ENCODE results near the gene CALCOCO1.

DNA sequence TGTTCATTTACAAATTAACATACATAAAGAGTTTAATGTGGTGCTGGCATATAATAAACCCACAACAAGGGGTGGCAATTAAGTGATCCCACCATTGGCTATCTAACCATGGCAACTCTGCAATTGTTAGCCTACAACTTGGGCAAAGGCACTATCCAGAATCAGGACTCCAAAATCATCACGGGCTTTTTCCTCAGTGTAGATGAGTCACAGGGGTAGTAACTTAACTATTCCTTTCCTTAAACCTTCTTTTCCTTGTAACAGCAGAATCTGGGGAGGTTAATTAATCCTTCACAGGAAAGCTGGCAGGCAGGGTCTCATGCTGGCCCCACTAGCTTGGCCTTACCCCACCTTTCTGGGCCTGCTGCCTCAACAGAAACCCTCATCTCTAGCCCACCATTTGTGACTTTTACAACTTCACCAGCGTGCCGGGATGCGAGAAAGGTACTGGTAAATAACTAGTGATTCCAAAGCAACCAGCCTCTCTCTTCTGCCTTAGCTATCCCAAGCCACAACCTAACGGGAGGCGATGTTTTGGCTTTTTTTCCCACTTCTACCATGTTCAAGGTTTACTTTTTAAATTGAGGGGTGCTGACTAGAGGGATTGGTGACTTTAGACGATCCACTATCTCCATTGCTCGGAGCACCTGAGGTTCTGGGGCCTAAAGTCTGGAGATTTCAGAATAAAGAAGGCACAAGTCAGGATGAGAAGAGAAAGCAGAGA is 52.1 kb downstream of the CALCOCO1 start:
- TF ChIP-seq, protein P1, sequence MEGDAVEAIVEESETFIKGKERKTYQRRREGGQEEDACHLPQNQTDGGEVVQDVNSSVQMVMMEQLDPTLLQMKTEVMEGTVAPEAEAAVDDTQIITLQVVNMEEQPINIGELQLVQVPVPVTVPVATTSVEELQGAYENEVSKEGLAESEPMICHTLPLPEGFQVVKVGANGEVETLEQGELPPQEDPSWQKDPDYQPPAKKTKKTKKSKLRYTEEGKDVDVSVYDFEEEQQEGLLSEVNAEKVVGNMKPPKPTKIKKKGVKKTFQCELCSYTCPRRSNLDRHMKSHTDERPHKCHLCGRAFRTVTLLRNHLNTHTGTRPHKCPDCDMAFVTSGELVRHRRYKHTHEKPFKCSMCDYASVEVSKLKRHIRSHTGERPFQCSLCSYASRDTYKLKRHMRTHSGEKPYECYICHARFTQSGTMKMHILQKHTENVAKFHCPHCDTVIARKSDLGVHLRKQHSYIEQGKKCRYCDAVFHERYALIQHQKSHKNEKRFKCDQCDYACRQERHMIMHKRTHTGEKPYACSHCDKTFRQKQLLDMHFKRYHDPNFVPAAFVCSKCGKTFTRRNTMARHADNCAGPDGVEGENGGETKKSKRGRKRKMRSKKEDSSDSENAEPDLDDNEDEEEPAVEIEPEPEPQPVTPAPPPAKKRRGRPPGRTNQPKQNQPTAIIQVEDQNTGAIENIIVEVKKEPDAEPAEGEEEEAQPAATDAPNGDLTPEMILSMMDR (IDR thresholded peaks at IDR 0.05) = no peak
- TF ChIP-seq POLR2A (IDR thresholded peaks at IDR 0.05) = no peak
